ENCODE results near the gene GPX6.
"Not testable (repeated sequence)": the region's sequence is repeated elsewhere in the genome, so short reads cannot be mapped to it uniquely, and the experiment has no call there.

GPX6 gene

DNA sequence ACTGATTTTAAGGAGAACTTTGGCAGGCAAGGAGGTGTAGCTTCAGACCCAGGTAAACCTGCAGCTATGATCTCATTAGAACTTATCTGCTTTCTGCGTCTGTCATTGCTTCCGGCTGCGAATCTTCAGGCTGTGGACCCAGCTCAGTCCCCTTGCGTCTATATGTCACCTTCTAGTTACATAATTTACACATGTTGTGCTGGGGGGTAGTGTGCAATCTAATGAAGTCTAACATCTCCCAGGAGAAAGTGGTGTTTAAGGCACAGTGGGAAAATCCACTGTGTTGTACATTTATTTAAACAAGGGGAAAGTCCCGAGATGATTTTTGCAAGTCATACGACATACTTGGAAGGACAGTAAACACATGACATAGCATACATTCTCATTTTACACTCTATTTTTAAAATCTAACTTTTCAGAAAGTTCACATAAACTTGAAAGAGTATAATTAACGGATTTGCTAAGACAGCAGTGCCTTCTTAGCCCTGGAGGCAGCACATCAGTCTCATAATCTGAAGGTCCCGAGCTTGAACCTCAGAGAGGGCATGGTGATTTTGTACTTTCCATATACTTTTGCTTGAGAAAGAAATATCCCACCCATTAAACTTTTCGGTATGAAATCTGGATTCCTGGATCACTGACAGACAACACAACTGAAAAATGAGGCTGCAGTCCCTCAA lies 35.2 kb downstream of the GPX6 start (continued):
- TF ChIP-seq, protein P1, sequence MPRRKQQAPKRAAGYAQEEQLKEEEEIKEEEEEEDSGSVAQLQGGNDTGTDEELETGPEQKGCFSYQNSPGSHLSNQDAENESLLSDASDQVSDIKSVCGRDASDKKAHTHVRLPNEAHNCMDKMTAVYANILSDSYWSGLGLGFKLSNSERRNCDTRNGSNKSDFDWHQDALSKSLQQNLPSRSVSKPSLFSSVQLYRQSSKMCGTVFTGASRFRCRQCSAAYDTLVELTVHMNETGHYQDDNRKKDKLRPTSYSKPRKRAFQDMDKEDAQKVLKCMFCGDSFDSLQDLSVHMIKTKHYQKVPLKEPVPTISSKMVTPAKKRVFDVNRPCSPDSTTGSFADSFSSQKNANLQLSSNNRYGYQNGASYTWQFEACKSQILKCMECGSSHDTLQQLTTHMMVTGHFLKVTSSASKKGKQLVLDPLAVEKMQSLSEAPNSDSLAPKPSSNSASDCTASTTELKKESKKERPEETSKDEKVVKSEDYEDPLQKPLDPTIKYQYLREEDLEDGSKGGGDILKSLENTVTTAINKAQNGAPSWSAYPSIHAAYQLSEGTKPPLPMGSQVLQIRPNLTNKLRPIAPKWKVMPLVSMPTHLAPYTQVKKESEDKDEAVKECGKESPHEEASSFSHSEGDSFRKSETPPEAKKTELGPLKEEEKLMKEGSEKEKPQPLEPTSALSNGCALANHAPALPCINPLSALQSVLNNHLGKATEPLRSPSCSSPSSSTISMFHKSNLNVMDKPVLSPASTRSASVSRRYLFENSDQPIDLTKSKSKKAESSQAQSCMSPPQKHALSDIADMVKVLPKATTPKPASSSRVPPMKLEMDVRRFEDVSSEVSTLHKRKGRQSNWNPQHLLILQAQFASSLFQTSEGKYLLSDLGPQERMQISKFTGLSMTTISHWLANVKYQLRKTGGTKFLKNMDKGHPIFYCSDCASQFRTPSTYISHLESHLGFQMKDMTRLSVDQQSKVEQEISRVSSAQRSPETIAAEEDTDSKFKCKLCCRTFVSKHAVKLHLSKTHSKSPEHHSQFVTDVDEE (CRISPR knock-in tag; IDR thresholded peaks at IDR 0.05), result no peak

DNA sequence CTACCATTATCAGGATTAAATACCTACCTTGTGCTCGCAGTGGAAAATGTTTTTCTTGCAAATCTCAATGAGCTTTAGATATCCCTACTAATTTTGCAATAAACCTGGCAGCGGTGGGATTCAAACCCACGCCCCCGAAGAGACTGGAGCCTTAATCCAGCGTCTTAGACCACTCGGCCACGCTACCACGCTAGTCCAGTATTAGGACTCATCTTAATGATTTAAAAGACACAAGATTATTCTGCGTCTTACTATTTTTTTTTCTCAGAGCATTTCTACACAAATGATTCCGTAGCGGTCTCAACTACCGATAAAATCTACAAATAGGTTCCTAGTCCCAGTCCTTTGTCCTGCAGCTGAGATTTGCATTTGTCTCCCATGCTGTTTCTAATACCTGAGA lies 37.1 kb downstream of the GPX6 start:
- no peak for ATAC-seq
- no peak for TF ChIP-seq ZNF8 (CRISPR knock-in tag; IDR thresholded peaks at IDR 0.05)
- TF ChIP-seq, protein P2, sequence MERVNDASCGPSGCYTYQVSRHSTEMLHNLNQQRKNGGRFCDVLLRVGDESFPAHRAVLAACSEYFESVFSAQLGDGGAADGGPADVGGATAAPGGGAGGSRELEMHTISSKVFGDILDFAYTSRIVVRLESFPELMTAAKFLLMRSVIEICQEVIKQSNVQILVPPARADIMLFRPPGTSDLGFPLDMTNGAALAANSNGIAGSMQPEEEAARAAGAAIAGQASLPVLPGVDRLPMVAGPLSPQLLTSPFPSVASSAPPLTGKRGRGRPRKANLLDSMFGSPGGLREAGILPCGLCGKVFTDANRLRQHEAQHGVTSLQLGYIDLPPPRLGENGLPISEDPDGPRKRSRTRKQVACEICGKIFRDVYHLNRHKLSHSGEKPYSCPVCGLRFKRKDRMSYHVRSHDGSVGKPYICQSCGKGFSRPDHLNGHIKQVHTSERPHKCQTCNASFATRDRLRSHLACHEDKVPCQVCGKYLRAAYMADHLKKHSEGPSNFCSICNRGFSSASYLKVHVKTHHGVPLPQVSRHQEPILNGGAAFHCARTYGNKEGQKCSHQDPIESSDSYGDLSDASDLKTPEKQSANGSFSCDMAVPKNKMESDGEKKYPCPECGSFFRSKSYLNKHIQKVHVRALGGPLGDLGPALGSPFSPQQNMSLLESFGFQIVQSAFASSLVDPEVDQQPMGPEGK (CRISPR knock-in tag; IDR thresholded peaks at IDR 0.05; ENCODE audit: borderline replicate concordance), result no peak
- TF ChIP-seq OSR1 (CRISPR knock-in tag; IDR thresholded peaks at IDR 0.05), result no peak
- no peak for TF ChIP-seq ZNF565 (CRISPR knock-in tag; conservative IDR thresholded peaks at IDR 0.05; ENCODE audit: low read depth)
- no peak for TF ChIP-seq PPARA (CRISPR knock-in tag; IDR thresholded peaks at IDR 0.05; ENCODE audit: borderline replicate concordance)
- no peak for TF ChIP-seq TOX (CRISPR knock-in tag; IDR thresholded peaks at IDR 0.05; ENCODE audit: borderline replicate concordance)
- no peak for TF ChIP-seq BACH2 (CRISPR knock-in tag; IDR thresholded peaks at IDR 0.05; ENCODE audit: borderline replicate concordance)
- TF ChIP-seq, protein P1 (CRISPR knock-in tag; IDR thresholded peaks at IDR 0.05), result no peak
- TF ChIP-seq CSDC2 (CRISPR knock-in tag; IDR thresholded peaks at IDR 0.05), result no peak
- TF ChIP-seq ISL1 (CRISPR knock-in tag; IDR thresholded peaks at IDR 0.05), result no peak
- TF ChIP-seq ARNTL (CRISPR knock-in tag; IDR thresholded peaks at IDR 0.05; ENCODE audit: borderline replicate concordance, low read depth), result no peak
- TF ChIP-seq ESRRG (CRISPR knock-in tag; IDR thresholded peaks at IDR 0.05), result no peak
- TF ChIP-seq RARB (CRISPR knock-in tag; IDR thresholded peaks at IDR 0.05), result no peak
- TF ChIP-seq, protein P3, sequence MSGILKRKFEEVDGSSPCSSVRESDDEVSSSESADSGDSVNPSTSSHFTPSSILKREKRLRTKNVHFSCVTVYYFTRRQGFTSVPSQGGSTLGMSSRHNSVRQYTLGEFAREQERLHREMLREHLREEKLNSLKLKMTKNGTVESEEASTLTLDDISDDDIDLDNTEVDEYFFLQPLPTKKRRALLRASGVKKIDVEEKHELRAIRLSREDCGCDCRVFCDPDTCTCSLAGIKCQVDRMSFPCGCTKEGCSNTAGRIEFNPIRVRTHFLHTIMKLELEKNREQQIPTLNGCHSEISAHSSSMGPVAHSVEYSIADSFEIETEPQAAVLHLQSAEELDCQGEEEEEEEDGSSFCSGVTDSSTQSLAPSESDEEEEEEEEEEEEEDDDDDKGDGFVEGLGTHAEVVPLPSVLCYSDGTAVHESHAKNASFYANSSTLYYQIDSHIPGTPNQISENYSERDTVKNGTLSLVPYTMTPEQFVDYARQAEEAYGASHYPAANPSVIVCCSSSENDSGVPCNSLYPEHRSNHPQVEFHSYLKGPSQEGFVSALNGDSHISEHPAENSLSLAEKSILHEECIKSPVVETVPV (CRISPR knock-in tag; IDR thresholded peaks at IDR 0.05), result no peak
- no peak for TF ChIP-seq SNAI2 (CRISPR knock-in tag; IDR thresholded peaks at IDR 0.05)
- TF ChIP-seq ZC3H10 (CRISPR knock-in tag; IDR thresholded peaks at IDR 0.05), result no peak

DNA sequence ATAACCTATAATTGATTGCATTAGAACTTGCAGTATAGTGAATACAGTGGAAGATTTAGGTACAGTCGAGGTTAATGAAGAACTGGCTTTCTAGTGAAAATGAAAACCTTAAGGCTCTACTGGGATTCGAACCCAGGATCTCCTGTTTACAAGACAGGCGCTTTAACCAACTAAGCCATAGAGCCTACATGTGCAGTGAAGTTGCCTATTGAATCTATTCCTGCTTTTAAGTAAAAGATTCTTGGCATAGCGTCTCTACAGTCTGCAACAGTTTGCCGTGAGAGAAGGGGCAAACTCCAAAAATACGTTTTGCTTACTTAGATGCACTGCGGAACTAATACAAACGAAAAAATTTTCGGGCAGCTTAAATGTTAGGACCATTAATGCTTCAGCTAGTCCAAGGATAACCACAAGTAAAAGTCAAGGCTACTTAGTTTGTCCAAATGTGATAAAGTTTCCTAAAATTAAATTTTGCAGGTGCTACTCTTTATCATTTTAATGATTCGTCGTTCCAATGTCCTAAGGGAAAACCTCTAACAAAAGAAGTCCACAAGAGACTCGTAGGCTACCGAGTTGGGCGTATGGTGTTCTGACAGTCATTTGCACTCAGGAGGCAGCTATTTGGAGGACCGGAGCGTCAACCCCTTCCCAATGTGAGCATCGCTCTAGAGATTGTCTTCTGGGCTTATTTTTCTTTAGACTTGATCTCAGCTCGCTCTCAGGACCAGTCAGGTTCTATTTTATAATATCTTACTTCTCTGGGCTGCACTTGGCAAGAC lies 41.0 kb downstream of the GPX6 start:
- peak; percentile 92 for ATAC-seq
- TF ChIP-seq SNAI2 (CRISPR knock-in tag; IDR thresholded peaks at IDR 0.05) (no peak), ZFP3 (CRISPR knock-in tag; IDR thresholded peaks at IDR 0.05) (0 out of 2 replicates have a peak, but pooled peaks have one; percentile 23), CSDC2 (CRISPR knock-in tag; IDR thresholded peaks at IDR 0.05) (no peak), ZFP30 (CRISPR knock-in tag; IDR thresholded peaks at IDR 0.05) (no peak), GLIS3 (CRISPR knock-in tag; IDR thresholded peaks at IDR 0.05) (no peak)
- TF ChIP-seq, protein P4, sequence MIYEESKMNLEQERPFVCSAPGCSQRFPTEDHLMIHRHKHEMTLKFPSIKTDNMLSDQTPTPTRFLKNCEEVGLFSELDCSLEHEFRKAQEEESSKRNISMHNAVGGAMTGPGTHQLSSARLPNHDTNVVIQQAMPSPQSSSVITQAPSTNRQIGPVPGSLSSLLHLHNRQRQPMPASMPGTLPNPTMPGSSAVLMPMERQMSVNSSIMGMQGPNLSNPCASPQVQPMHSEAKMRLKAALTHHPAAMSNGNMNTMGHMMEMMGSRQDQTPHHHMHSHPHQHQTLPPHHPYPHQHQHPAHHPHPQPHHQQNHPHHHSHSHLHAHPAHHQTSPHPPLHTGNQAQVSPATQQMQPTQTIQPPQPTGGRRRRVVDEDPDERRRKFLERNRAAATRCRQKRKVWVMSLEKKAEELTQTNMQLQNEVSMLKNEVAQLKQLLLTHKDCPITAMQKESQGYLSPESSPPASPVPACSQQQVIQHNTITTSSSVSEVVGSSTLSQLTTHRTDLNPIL (CRISPR knock-in tag; IDR thresholded peaks at IDR 0.05; ENCODE audit: low read depth), result no peak
- TF ChIP-seq, protein P1 (CRISPR knock-in tag; IDR thresholded peaks at IDR 0.05), result no peak

DNA sequence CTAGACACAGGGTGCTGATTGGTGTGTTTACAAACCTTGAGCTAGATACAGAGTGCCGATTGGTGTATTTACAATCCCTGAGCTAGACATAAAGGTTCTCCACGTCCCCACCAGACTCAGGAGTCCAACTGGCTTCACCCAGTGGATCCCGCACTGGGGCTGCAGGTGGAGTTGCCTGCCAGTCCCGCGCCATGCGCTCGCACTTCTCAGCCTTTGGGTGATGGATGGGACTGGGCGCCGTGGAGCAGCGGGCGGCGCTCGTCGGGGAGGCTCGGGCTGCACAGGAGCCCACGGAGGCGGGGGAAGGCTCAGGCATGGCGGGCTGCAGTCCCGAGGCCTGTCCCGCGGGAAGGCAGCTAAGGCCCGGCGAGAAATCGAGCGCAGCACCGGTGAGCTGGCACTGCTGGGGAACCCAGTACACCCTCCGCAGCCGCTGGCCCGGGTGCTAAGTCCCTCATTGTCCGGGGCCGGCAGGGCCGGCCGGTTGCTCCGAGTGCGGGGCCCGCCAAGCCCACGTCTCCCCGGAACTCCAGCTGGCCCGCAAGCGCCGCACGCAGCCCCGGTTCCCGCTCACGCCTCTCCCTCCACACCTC lies 46.3 kb downstream of the GPX6 start:
- ATAC-seq, result not testable (repeated sequence)
